ENCODE results near the gene SCD. TPM values are rescaled to one million over a fixed set of nuclear protein-coding genes. Genes with fewer than 3 reads are reported as not detected.

The SCD gene
- total and polyA plus RNA-seq, 2 of the 13 experiments (the other 11 are each of a cell fraction or from before 2014, with no cell fraction given): 492 to 512 TPM

GRCh38 chr10:100346765-100347567, at the start of gene SCD (continued):
- TF ChIP-seq ZNF276 (CRISPR knock-in tag; IDR thresholded peaks at IDR 0.05; ENCODE audit: low read depth): no peak
- peak; percentile 66 for TF ChIP-seq ZNF770 (CRISPR knock-in tag; IDR thresholded peaks at IDR 0.05)
- no peak for TF ChIP-seq PRMT3 (CRISPR knock-in tag; IDR thresholded peaks at IDR 0.05; ENCODE audit: borderline replicate concordance, low read depth)
- 0 out of 2 replicates have a peak, but pooled peaks have one; percentile 65 for TF ChIP-seq PLSCR1 (CRISPR knock-in tag; IDR thresholded peaks at IDR 0.05; ENCODE audit: borderline replicate concordance)
- TF ChIP-seq ZNF207 (IDR thresholded peaks at IDR 0.05; ENCODE audit: borderline replicate concordance): no peak
- TF ChIP-seq JUNB (CRISPR knock-in tag; IDR thresholded peaks at IDR 0.05; ENCODE audit: borderline replicate concordance): peak; percentile 55; the same call in 1 of the 2 replicates
- TF ChIP-seq SIX1 (CRISPR knock-in tag; IDR thresholded peaks at IDR 0.05; ENCODE audit: borderline replicate concordance): no peak
- TF ChIP-seq SP1 (IDR thresholded peaks at IDR 0.05): no peak
- TF ChIP-seq SP1 (CRISPR knock-in tag; IDR thresholded peaks at IDR 0.05): no peak
- TF ChIP-seq ZNF362 (CRISPR knock-in tag; IDR thresholded peaks at IDR 0.05; ENCODE audit: borderline replicate concordance): no peak
- no peak for TF ChIP-seq MED13 (CRISPR knock-in tag; IDR thresholded peaks at IDR 0.05)
- no peak for TF ChIP-seq ZNF10 (CRISPR knock-in tag; IDR thresholded peaks at IDR 0.05; ENCODE audit: borderline replicate concordance, low read depth)
- TF ChIP-seq ZNF549 (CRISPR knock-in tag; IDR thresholded peaks at IDR 0.05): no peak
- TF ChIP-seq FOXM1 (CRISPR knock-in tag; IDR thresholded peaks at IDR 0.05): no peak
- no peak for TF ChIP-seq ARNT (IDR thresholded peaks at IDR 0.05)
- 0 out of 2 replicates have a peak, but pooled peaks have one; percentile 19 for TF ChIP-seq IRF2 (CRISPR knock-in tag; IDR thresholded peaks at IDR 0.05)
- TF ChIP-seq NAIF1 (CRISPR knock-in tag; IDR thresholded peaks at IDR 0.05; ENCODE audit: borderline replicate concordance): peak; percentile 73; the same call in 1 of the 2 replicates
- no peak for TF ChIP-seq CBX2 (IDR thresholded peaks at IDR 0.05; ENCODE audit: low read depth, low read length)
- TF ChIP-seq CBX2 (CRISPR knock-in tag; IDR thresholded peaks at IDR 0.05; ENCODE audit: low read depth): no peak
- TF ChIP-seq RBAK (CRISPR knock-in tag; IDR thresholded peaks at IDR 0.05): no peak
- peak; percentile 59; the same call in 1 of the 2 replicates for TF ChIP-seq GLI4 (CRISPR knock-in tag; IDR thresholded peaks at IDR 0.05; ENCODE audit: borderline replicate concordance)
- TF ChIP-seq ZNF777 (CRISPR knock-in tag; IDR thresholded peaks at IDR 0.05): no peak; the same call in 1 of the 2 replicates
- TF ChIP-seq E2F1 (CRISPR knock-in tag; IDR thresholded peaks at IDR 0.05): 0 out of 2 replicates have a peak, but pooled peaks have one; percentile 10
